ENCODE data around the gene HLX. TPM values are rescaled to one million over a fixed set of nuclear protein-coding genes. Genes with fewer than 3 reads are reported as not detected.

HLX gene
- polyA plus RNA-seq, 1 of the 3 experiments (the other 2 are of a cell fraction), result 21.4 TPM

DNA sequence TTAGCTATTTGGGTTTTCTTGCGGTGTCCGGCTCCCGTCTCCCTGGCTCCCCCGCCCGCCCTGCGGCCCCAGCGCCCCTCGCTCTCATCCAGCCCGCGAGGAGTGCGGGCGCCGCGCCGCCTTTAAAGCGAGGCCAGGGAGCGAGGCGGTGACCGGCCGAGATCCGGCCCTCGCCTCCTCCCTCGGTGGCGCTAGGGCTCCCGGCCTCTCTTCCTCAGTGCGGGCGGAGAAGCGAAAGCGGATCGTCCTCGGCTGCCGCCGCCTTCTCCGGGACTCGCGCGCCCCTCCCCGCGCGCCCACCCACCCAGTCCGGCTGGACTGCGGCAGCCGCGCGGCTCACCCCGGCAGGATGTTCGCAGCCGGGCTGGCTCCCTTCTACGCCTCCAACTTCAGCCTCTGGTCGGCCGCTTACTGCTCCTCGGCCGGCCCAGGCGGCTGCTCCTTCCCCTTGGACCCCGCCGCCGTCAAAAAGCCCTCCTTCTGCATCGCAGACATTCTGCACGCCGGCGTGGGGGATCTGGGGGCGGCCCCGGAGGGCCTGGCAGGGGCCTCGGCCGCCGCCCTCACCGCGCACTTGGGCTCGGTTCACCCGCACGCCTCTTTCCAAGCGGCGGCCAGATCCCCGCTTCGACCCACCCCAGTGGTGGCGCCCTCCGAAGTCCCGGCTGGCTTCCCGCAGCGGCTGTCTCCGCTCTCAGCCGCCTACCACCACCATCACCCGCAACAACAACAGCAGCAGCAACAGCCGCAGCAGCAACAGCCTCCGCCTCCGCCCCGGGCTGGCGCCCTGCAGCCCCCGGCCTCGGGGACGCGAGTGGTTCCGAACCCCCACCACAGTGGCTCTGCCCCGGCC lies 492 bp downstream of the HLX start:
- DNase-seq, result peak; percentile 90
- Histone ChIP-seq H3K9me2 (no peaks in the 10 kb centered on the region), H3K9ac (peak overlapping the region; percentile 90), H3F3A (replicated peaks; ENCODE audit: insufficient read depth) (no peaks in the 10 kb centered on the region), H3K27me3 (ENCODE audit: insufficient read depth) (no peaks in the 10 kb centered on the region), H2AFZ (ENCODE audit: low read depth) (peak overlapping the region; percentile 95), H3K4me2 (peak overlapping the region; percentile 97), H3K9me3 (no peaks in the 10 kb centered on the region), H3K4me3 (ENCODE audit: low read depth in 2 of 2, low read length in 1 of 2) (peak overlapping the region; percentile 83 to 92), H3K79me2 (ENCODE audit: insufficient read depth) (peaks cover 21% of the 10 kb centered on the region), H3K4me1 (ENCODE audit: control insufficient read depth in 1 of 2, insufficient read depth in 2 of 2, low read depth in 1 of 2, low read length in 1 of 2) (peaks cover 0 to 23% of the 10 kb centered on the region in 2 experiments; a peak in 2 of 4 replicates), H3K36me3 (replicated peaks in 1 of 2; ENCODE audit: control insufficient read depth in 1 of 2, insufficient read depth in 2 of 2, low read length in 1 of 2) (peaks cover 7 to 29% of the 10 kb centered on the region in 2 experiments), H4K20me1 (ENCODE audit: insufficient read depth) (no peaks in the 10 kb centered on the region), H3K27ac (ENCODE audit: low read depth in 2 of 2, low read length in 1 of 2) (peak overlapping the region; percentile 75 to 81; a peak in 3 of 4 replicates)
- POLR2A ChIA-PET, result no interaction called here
- WGBS (ENCODE audit: low lambda C conversion rate), result under 1% methylated on average over 55 of the region's 94 CpGs
- CTCF ChIA-PET, result interaction anchor here (0.9 to 7.0 kb wide), 3 partner anchors 324 to 556 kb away, joined by 3 to 88 read pairs (median 3); no protein-coding TSS in a partner anchor
- TF ChIP-seq MXI1 (IDR thresholded peaks at IDR 0.05; ENCODE audit: low read depth, low read length), result peak; percentile 14; the same call in 1 of the 2 replicates
- TF ChIP-seq FOSL2 (IDR thresholded peaks at IDR 0.05; ENCODE audit: borderline replicate concordance, low read depth), result no peak
- TF ChIP-seq, protein P1, sequence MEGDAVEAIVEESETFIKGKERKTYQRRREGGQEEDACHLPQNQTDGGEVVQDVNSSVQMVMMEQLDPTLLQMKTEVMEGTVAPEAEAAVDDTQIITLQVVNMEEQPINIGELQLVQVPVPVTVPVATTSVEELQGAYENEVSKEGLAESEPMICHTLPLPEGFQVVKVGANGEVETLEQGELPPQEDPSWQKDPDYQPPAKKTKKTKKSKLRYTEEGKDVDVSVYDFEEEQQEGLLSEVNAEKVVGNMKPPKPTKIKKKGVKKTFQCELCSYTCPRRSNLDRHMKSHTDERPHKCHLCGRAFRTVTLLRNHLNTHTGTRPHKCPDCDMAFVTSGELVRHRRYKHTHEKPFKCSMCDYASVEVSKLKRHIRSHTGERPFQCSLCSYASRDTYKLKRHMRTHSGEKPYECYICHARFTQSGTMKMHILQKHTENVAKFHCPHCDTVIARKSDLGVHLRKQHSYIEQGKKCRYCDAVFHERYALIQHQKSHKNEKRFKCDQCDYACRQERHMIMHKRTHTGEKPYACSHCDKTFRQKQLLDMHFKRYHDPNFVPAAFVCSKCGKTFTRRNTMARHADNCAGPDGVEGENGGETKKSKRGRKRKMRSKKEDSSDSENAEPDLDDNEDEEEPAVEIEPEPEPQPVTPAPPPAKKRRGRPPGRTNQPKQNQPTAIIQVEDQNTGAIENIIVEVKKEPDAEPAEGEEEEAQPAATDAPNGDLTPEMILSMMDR (IDR thresholded peaks at IDR 0.05), result peak; percentile 32
- TF ChIP-seq SMC3 (IDR thresholded peaks at IDR 0.05; ENCODE audit: low read depth, low read length), result no peak; the same call in 1 of the 2 replicates

DNA sequence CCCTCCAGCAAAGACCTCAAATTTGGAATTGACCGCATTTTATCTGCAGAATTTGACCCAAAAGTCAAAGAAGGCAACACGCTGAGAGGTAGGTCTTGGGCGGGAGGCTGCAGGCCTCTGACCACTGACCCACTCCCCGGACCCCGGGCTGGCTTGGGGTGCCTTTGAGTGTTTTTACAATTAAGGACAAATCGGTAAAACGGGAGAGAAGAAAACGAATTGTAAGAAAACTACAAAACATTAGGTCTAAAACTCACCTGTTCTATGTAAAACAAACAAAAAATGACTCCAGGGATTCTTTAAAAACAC lies 1.1 kb downstream of the HLX start:
- ChIA-PET CTCF (interaction anchor here (1.0 kb wide), 1 partner anchor 555 kb away, joined by 3 read pairs; no protein-coding TSS in a partner anchor), POLR2A (no interaction called here)
- Histone ChIP-seq H3K79me2 (ENCODE audit: insufficient read depth) (peaks cover 21% of the 10 kb centered on the region), H3K9ac (peak overlapping the region; percentile 90), H3K9me3 (no peaks in the 10 kb centered on the region), H3K4me2 (peak overlapping the region; percentile 97), H3K27me3 (ENCODE audit: insufficient read depth) (no peaks in the 10 kb centered on the region), H3K4me3 (ENCODE audit: low read depth in 2 of 2, low read length in 1 of 2) (peak overlapping the region; percentile 83 to 92), H2AFZ (ENCODE audit: low read depth) (peak overlapping the region; percentile 95), H4K20me1 (ENCODE audit: insufficient read depth) (no peaks in the 10 kb centered on the region), H3K9me2 (no peaks in the 10 kb centered on the region), H3K36me3 (replicated peaks in 1 of 2; ENCODE audit: control insufficient read depth in 1 of 2, insufficient read depth in 2 of 2, low read length in 1 of 2) (peaks cover 7 to 35% of the 10 kb centered on the region in 2 experiments), H3F3A (replicated peaks; ENCODE audit: insufficient read depth) (no peaks in the 10 kb centered on the region), H3K4me1 (ENCODE audit: control insufficient read depth in 1 of 2, insufficient read depth in 2 of 2, low read depth in 1 of 2, low read length in 1 of 2) (peaks cover 0 to 23% of the 10 kb centered on the region in 2 experiments; a peak in 2 of 4 replicates), H3K27ac (ENCODE audit: low read depth in 2 of 2, low read length in 1 of 2) (peak overlapping the region; percentile 75 to 81; a peak in 2 of 4 replicates)
- no peak for TF ChIP-seq TCF12 (IDR thresholded peaks at IDR 0.05)
- TF ChIP-seq EP300 (IDR thresholded peaks at IDR 0.05; ENCODE audit: borderline replicate concordance in 1 of 2, low read depth in 1 of 2, low read length in 1 of 2), result no peak
- TF ChIP-seq MEF2A (IDR thresholded peaks at IDR 0.05; ENCODE audit: borderline replicate concordance, low read depth), result no peak
- TF ChIP-seq RFX5 (IDR thresholded peaks at IDR 0.05; ENCODE audit: low read length), result no peak
- TF ChIP-seq GATA2 (CRISPR knock-in tag; IDR thresholded peaks at IDR 0.05), result no peak
- TF ChIP-seq, protein P2, sequence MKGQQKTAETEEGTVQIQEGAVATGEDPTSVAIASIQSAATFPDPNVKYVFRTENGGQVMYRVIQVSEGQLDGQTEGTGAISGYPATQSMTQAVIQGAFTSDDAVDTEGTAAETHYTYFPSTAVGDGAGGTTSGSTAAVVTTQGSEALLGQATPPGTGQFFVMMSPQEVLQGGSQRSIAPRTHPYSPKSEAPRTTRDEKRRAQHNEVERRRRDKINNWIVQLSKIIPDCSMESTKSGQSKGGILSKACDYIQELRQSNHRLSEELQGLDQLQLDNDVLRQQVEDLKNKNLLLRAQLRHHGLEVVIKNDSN (IDR thresholded peaks at IDR 0.05; ENCODE audit: borderline replicate concordance, low read depth), result no peak
- no peak for TF ChIP-seq FOSL2 (IDR thresholded peaks at IDR 0.05; ENCODE audit: borderline replicate concordance, low read depth)
- TF ChIP-seq FOXJ3 (CRISPR knock-in tag; IDR thresholded peaks at IDR 0.05), result no peak
- TF ChIP-seq SMC3 (IDR thresholded peaks at IDR 0.05; ENCODE audit: low read depth, low read length), result no peak
- no peak for TF ChIP-seq EZH2phosphoT487 (IDR thresholded peaks at IDR 0.05; ENCODE audit: borderline replicate concordance, low read depth)
- 16% methylated on average over 8 of the region's 8 CpGs for WGBS (ENCODE audit: low lambda C conversion rate)
- DNase-seq, result no peak

All from SK-N-SH (cell line).